Measurements from ENCODE around the gene CSGALNACT2.
"Not testable (repeated sequence)": the region's sequence is repeated elsewhere in the genome, so short reads cannot be mapped to it uniquely, and the experiment has no call there.

The CSGALNACT2 gene

GRCh38 chr10:43177595-43177994, 39.4 kb downstream of the CSGALNACT2 start:
- DNase-seq (ENCODE audit: low read depth in 2 of 2): no peak

GRCh38 chr10:43181146-43181545, 42.9 kb downstream of the CSGALNACT2 start:
- DNase-seq (ENCODE audit: low read depth in 2 of 2): no peak

- DNase-seq (ENCODE audit: low read depth in 2 of 2): not testable (repeated sequence)
Measured at GRCh38 chr10:43183764-43184163, 45.5 kb downstream of the CSGALNACT2 start.

- peak; percentile 56 to 66 for DNase-seq (ENCODE audit: low read depth in 2 of 2)
Measured at GRCh38 chr10:43186150-43186549, 47.9 kb downstream of the CSGALNACT2 start.

- DNase-seq (ENCODE audit: low read depth in 2 of 2): no peak
Measured at GRCh38 chr10:43187213-43187612, 49.0 kb downstream of the CSGALNACT2 start.

- DNase-seq (ENCODE audit: low read depth in 2 of 2): peak; percentile 20 to 27
Measured at GRCh38 chr10:43188702-43189101, 50.5 kb downstream of the CSGALNACT2 start.

GRCh38 chr10:43190289-43190688, 52.0 kb downstream of the CSGALNACT2 start:
- no peak for DNase-seq (ENCODE audit: low read depth in 2 of 2)

GRCh38 chr10:43190775-43191174, 52.5 kb downstream of the CSGALNACT2 start:
- DNase-seq (ENCODE audit: low read depth in 2 of 2): no peak

DNA sequence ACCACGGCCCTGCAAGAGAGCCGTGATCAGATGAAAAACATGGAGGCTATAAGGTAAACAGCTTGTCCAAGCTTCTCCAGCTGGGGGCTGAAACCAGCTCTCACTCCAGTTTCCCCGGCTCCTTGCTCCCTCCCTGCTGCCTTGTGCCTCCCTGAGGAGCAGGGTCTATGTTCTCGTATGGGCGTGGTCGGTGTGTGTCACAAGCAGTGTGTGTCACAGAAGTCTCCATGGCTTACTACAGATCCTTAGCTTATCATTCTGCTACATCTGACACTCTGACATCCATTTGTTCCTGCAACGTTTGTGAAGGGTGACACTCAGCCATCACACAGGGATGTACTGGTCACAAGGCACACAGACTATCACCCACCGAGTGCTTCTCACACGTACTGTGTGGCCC, 54.6 kb downstream of the CSGALNACT2 start:
- DNase-seq (ENCODE audit: low read depth in 2 of 2): no peak

DNA sequence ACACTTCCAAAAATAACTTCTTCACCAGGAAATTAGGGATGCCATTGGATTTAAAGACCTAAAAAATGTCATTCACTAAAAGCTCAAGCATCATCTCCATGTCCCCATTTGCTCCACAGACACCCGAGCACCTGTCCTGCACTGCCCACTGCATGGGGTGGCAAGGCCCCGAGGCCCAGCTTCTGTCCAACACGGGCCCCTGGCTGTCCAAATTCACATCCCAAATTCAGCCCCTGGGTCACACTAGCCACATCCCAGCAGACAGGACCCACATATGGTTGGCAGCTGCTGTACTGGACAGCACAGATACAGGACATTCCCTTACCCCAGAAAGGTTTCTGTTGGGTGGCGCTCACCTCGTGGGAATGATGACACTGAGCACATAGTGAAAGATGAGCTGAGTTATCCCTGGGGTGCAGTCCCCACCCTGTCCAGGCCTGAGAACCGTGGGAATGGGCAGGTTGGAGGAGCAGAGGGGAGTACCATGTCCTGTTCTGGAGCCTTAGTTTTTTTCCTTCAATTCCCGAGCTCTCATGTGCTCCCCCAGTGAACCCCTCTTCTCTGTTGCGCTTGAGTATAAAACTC, 55.3 kb downstream of the CSGALNACT2 start:
- DNase-seq (ENCODE audit: low read depth in 2 of 2): no peak

DNA sequence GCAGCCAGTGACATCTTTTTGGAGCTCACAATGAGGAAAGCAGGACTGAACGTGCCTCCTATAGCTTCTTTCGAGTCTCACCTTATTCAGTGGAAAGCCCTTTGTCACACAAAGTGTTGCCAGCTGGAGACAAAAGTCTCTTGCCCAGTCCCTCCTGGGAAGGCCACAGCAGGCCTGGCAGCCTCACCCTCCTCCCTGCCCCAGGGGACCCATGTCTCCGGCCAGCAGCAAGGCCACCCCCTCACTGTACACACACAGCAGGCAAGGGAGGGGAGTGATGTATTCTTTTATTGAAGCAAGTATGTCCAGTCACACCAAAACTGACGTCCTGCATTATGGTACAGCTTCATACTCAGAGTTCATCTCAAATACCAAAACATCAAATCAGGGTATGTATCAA, 56.0 kb downstream of the CSGALNACT2 start:
- DNase-seq (ENCODE audit: low read depth in 2 of 2): no peak

GRCh38 chr10:43194859-43195258, 56.6 kb downstream of the CSGALNACT2 start:
- no peak for DNase-seq (ENCODE audit: low read depth in 2 of 2)

DNA sequence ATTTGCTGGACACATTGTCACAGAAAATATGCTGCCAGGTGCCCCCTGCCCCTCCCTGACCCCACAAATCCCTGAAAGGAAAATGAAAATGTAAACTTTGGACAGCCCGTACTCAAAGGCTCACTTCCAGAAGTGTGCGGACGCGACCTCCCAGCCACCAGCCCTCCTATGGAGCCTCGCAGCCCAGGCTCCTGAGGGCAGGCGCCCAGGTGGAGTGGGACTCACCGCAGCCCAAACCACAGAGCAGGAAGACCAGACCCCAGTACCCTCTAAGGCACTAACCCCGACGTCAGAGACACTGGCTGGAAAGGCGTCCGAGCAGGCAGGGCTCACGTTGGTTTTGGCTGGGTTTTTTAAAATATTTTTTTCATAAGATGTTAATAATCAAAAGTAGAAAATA, 57.3 kb downstream of the CSGALNACT2 start:
- DNase-seq (ENCODE audit: low read depth in 2 of 2): no peak

- no peak for DNase-seq (ENCODE audit: low read depth in 2 of 2)
Measured at GRCh38 chr10:43196131-43196980, 58.1 kb downstream of the CSGALNACT2 start.

- no peak for DNase-seq (ENCODE audit: low read depth in 2 of 2)
Measured at GRCh38 chr10:43196981-43197833, 59.0 kb downstream of the CSGALNACT2 start.

DNA sequence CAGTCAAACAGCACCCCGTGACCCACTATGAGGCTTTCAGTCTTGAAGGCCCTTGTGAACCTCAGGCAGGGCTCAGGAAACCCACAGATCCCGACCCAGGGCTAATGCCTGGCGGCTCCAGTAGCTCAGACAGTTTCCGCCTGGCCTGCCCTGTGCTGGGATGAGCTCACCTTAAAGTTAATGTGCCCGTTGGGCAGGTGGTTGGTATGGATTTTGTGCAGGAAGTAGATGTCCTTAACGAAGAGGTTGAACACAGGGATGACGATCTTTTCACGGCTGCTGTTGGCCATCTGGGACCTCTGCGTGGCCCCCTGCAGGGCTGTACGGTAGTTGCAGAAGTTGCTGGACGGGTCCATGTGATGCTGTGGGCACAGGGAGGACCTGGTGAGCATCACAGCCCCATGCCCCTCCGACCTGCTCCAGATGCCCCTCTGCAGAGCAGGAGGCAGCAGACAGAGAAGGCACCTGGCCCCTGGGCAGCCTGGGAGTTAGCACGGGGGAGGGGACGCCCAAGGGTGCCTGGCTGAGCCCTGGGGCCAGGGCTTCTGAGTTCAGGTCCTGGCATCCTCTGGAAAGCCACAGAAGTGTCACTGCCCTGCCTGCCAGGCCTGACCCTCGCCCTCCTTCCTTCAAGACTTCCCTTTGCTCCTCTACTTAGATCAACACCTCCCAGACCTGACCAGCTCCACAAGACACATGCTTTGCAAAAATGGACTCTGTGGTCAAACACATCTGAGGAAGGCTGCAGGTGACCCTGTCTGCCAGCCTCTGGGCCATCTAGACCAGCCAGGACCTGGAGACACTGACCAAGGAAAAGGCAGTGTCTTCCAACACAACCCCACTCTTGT, 59.8 kb downstream of the CSGALNACT2 start:
- no peak for DNase-seq (ENCODE audit: low read depth in 2 of 2)

DNA sequence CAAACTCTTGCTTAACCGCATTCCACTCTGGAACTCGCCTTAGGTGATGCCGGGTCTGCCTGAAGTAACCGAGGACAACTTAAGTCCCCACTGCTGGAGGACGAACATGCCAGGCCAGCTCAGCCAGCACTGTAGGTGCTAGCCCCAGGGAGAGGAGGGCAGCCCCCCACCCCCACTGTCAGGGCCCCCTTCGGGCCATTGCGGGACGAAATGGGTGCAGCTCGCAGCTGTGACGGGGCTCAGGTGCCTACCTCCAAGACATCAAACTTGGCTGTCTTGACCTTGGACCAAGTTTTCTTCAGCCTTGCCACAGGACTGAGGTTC, 60.4 kb downstream of the CSGALNACT2 start:
- DNase-seq (ENCODE audit: low read depth in 2 of 2): no peak

DNA sequence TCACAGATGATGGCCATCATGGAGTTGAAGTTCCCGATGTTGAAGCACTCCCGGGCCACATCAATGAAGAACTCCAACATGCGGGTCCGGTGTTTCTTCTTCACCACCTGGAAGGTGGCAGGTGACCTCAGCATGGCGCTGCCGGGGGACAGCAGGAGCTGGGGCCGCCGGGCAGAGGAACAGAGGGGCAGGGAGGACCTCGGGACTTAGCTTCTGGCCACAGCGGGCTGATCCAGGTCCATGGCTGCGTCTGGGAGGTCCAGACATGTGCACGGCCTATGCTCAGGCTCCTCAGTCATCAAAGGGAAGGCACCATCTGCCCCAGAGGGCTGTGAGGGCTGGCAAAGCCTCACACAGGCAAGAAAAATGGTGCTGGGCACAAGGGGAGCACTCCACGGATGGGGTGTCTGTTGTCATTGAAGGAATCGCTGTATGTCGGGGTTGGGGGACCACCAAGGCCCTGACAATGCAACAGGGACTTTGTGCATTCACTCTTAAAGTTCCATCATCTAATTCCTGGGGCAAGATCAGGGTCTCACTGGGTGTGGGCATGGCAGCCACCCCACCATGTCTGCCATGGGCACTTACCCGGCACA, 60.9 kb downstream of the CSGALNACT2 start:
- DNase-seq (ENCODE audit: low read depth in 2 of 2): no peak

- DNase-seq (ENCODE audit: low read depth in 2 of 2): no peak
Measured at GRCh38 chr10:43199684-43200537, 61.7 kb downstream of the CSGALNACT2 start.
